KMS-11 (cell line): Measurements from ENCODE around the gene KCNJ4.

Experiments used
- H2AFZ ChIP-seq: fragments of 200-600 bp; sonication (generic); 2 replicates; pipeline ENCODE4 v1.6.1; 2016; ENCODE audit warnings: antibody characterized with exemption, mixed run types, low read depth
- H3K27ac ChIP-seq: fragments of 200-600 bp; sonication (generic); 2 replicates; pipeline ENCODE4 v1.6.1; 2016; ENCODE audit warnings: mild to moderate bottlenecking, mixed run types
- H3K27me3 ChIP-seq: fragments of 200-600 bp; sonication (generic); 2 replicates; pipeline ENCODE4 v1.6.1; 2017; ENCODE audit warnings: mild to moderate bottlenecking, low read depth, mixed run types, moderate library complexity; ENCODE audit not compliant: insufficient read depth
- H3K36me3 ChIP-seq: fragments of 200-600 bp; sonication (generic); 2 replicates; pipeline ENCODE4 v1.6.1; 2017; ENCODE audit warnings: mild to moderate bottlenecking, mixed run types; ENCODE audit not compliant: insufficient read depth
- H3K4me1 ChIP-seq: fragments of 200-600 bp; sonication (generic); 2 replicates; pipeline ENCODE4 v1.6.1; 2016; ENCODE audit warnings: mild to moderate bottlenecking, low read depth, mixed run types; ENCODE audit not compliant: poor library complexity, severe bottlenecking
- H3K4me2 ChIP-seq: fragments of 200-600 bp; sonication (generic); 2 replicates; pipeline ENCODE4 v1.7.0; 2016; ENCODE audit warnings: mild to moderate bottlenecking, mixed run types
- H3K4me3 ChIP-seq: fragments of 200-600 bp; sonication (generic); IDR thresholded peaks from 2 replicates; pipeline ENCODE4 v1.6.1; 2017; ENCODE audit warnings: low read depth, low read length, mixed read lengths; ENCODE audit not compliant: insufficient read depth
- H3K79me2 ChIP-seq: fragments of 200-600 bp; sonication (generic); 2 replicates; pipeline ENCODE4 v1.6.1; 2016; ENCODE audit warnings: low read depth, mixed run types; ENCODE audit not compliant: insufficient read depth
- H3K9ac ChIP-seq: fragments of 200-600 bp; sonication (generic); 2 replicates; pipeline ENCODE4 v1.6.1; 2016; ENCODE audit warnings: mild to moderate bottlenecking, mixed run types
- H4K20me1 ChIP-seq: fragments of 200-600 bp; sonication (generic); 2 replicates; pipeline ENCODE4 v1.6.1; 2016; ENCODE audit warnings: mild to moderate bottlenecking, mixed run types; ENCODE audit not compliant: insufficient read depth
- CTCF ChIP-seq: fragments of 200-600 bp; sonication (generic); conservative IDR thresholded peaks from 2 replicates; pipeline ENCODE4 v1.6.1; 2017; ENCODE audit warnings: low read depth, mild to moderate bottlenecking, antibody characterized with exemption, low read length, moderate library complexity, mixed read lengths

KCNJ4 gene

GRCh38 chr22:38427940-38428339, 27.1 kb downstream of the KCNJ4 start:
- Histone ChIP-seq H3K4me3 (no peak overlapping the region), H4K20me1 (no peaks in the 10 kb centered on the region), H3K79me2 (no peaks in the 10 kb centered on the region), H2AFZ (no peak overlapping the region), H3K4me1 (no peaks in the 10 kb centered on the region), H3K27me3 (no peaks in the 10 kb centered on the region), H3K9ac (no peak overlapping the region), H3K36me3 (no peaks in the 10 kb centered on the region), H3K4me2 (no peak overlapping the region), H3K27ac (no peak overlapping the region)
- no peak for TF ChIP-seq CTCF

- H3K27ac ChIP-seq, result no peak overlapping the region
- no peak overlapping the region for H2AFZ ChIP-seq
- no peak overlapping the region for H3K4me3 ChIP-seq
- no peaks in the 10 kb centered on the region for H3K27me3 ChIP-seq
- no peaks in the 10 kb centered on the region for H4K20me1 ChIP-seq
- H3K79me2 ChIP-seq, result no peaks in the 10 kb centered on the region
- H3K4me1 ChIP-seq, result no peaks in the 10 kb centered on the region
- no peak overlapping the region for H3K4me2 ChIP-seq
- H3K9ac ChIP-seq, result no peak overlapping the region
- H3K36me3 ChIP-seq, result no peaks in the 10 kb centered on the region
- no peak for TF ChIP-seq CTCF
Observed at GRCh38 chr22:38427465-38427864, 27.5 kb downstream of the KCNJ4 start.

- Histone ChIP-seq H3K27ac (no peak overlapping the region), H3K4me2 (no peak overlapping the region), H3K4me1 (no peaks in the 10 kb centered on the region), H4K20me1 (no peaks in the 10 kb centered on the region), H3K27me3 (no peaks in the 10 kb centered on the region), H3K36me3 (no peaks in the 10 kb centered on the region), H3K9ac (no peak overlapping the region), H3K79me2 (no peaks in the 10 kb centered on the region), H3K4me3 (no peak overlapping the region), H2AFZ (no peak overlapping the region)
- no peak for TF ChIP-seq CTCF
Observed at GRCh38 chr22:38426628-38427027, 28.4 kb downstream of the KCNJ4 start.

GRCh38 chr22:38424525-38425080, 30.4 kb downstream of the KCNJ4 start:
- H2AFZ ChIP-seq, result no peak overlapping the region

More at GRCh38 chr22:38424525-38425080, 30.4 kb downstream of the KCNJ4 start:
- Histone ChIP-seq H3K4me2 (no peak overlapping the region), H3K27ac (no peak overlapping the region), H4K20me1 (no peaks in the 10 kb centered on the region), H3K79me2 (no peaks in the 10 kb centered on the region), H3K9ac (no peak overlapping the region), H3K4me3 (no peak overlapping the region), H3K27me3 (no peaks in the 10 kb centered on the region), H3K36me3 (no peaks in the 10 kb centered on the region), H3K4me1 (no peaks in the 10 kb centered on the region)
- no peak for TF ChIP-seq CTCF
